Esophagus muscularis mucosa (tissue), 3 donors: ENCODE data around the gene DHRS4.

Source experiments
- POLR2A ChIP-seq: fragments of 450-650 bp; IDR thresholded peaks from one replicate; pipeline ENCODE4 v1.6.1; 2017; ENCODE audit warnings: antibody characterized with exemption, moderate library complexity, mild to moderate bottlenecking, low read depth
- POLR2AphosphoS5 ChIP-seq, 2 donors: sonication (generic); formaldehyde crosslinking; IDR thresholded peaks; one replicate each; pipeline ENCODE4 v1.6.1; 2017; ENCODE audit warnings: antibody characterized with exemption in 2 of 2
- TF ChIP-seq, protein P1 (sequence below), 3 experiments: fragments of 200-600 bp in 2 of 3; fragments of 450-650 bp in 1 of 3; sonication (generic) in 2 of 3; IDR thresholded peaks; one replicate each; pipeline ENCODE4 v1.5.1; 2017 to 2019; ENCODE audit warnings: antibody characterized with exemption in 3 of 3, mild to moderate bottlenecking in 2 of 3, moderate library complexity in 1 of 3

DNA sequence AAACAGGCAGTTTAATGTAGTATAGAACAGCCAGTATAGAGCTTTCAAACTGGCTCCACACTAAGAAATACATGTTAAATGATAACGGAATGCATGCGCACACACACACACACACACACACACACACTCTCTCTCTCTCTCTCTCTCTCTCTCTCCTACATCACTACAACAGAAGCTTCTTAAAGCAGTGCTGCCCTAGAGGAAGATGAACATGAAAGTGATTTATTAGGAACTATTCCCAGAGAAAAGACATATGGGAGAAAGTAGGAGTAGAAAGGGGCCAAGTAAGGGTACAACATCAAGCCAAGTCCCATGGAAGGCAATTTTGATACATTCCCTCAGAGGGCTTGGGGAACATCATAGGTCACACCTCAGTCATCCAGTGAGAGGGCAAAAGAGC is 16.4 kb upstream of the DHRS4 start:
- TF ChIP-seq, protein P1, sequence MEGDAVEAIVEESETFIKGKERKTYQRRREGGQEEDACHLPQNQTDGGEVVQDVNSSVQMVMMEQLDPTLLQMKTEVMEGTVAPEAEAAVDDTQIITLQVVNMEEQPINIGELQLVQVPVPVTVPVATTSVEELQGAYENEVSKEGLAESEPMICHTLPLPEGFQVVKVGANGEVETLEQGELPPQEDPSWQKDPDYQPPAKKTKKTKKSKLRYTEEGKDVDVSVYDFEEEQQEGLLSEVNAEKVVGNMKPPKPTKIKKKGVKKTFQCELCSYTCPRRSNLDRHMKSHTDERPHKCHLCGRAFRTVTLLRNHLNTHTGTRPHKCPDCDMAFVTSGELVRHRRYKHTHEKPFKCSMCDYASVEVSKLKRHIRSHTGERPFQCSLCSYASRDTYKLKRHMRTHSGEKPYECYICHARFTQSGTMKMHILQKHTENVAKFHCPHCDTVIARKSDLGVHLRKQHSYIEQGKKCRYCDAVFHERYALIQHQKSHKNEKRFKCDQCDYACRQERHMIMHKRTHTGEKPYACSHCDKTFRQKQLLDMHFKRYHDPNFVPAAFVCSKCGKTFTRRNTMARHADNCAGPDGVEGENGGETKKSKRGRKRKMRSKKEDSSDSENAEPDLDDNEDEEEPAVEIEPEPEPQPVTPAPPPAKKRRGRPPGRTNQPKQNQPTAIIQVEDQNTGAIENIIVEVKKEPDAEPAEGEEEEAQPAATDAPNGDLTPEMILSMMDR (IDR thresholded peaks at IDR 0.05) = no peak
- TF ChIP-seq POLR2A (no peak), POLR2AphosphoS5 (IDR thresholded peaks at IDR 0.05) (no peak)
